Activated T-cell treated with anti-CD3 and anti-CD28 coated beads, Interleukin-2, amount 50 U/mL, for 24 hours (primary cell): ENCODE results near the gene RBM47.
"Not testable (repeated sequence)": the region's sequence is repeated elsewhere in the genome, so short reads cannot be mapped to it uniquely, and the experiment has no call there.

Experiments used
- DNase-seq: peaks from one replicate; pipeline ENCODE4 v3.0.0-alpha.2; 2020
- H3K27ac Mint-ChIP-seq: 2 replicates; pipeline ENCODE4 v1.8.0; 2020; ENCODE audit warnings: mild to moderate bottlenecking, mixed read lengths
- H3K27me3 Mint-ChIP-seq: 2 replicates; pipeline ENCODE4 v1.8.0; 2020; ENCODE audit warnings: mixed read lengths
- H3K36me3 Mint-ChIP-seq: 2 replicates; pipeline ENCODE4 v1.8.0; 2020; ENCODE audit warnings: low read depth, mixed read lengths
- H3K4me1 Mint-ChIP-seq: 2 replicates; pipeline ENCODE4 v1.8.0; 2020; ENCODE audit warnings: low read depth, mixed read lengths
- H3K4me3 Mint-ChIP-seq: 2 replicates; pipeline ENCODE4 v1.8.0; 2020; ENCODE audit warnings: mild to moderate bottlenecking, moderate library complexity, mixed read lengths
- H3K9me3 Mint-ChIP-seq: 2 replicates; pipeline ENCODE4 v1.8.0; 2020; ENCODE audit warnings: mixed read lengths

Gene RBM47

GRCh38 chr4:40571208-40571607 lies 58.5 kb downstream of the RBM47 start:
- Mint-ChIP-seq H3K27me3 (no peaks in the 10 kb centered on the region), H3K4me3 (no peak overlapping the region), H3K4me1 (peaks cover 20% of the 10 kb centered on the region), H3K36me3 (no peaks in the 10 kb centered on the region), H3K9me3 (no peaks in the 10 kb centered on the region), H3K27ac (peak overlapping the region; percentile 56)
- no peak for DNase-seq

- peaks cover 19% of the 10 kb centered on the region for H3K4me1 Mint-ChIP-seq
- no peaks in the 10 kb centered on the region for H3K27me3 Mint-ChIP-seq
- no peaks in the 10 kb centered on the region for H3K9me3 Mint-ChIP-seq
- H3K4me3 Mint-ChIP-seq, result no peak overlapping the region
- DNase-seq, result no peak
- peak overlapping the region; percentile 56 for H3K27ac Mint-ChIP-seq
- no peaks in the 10 kb centered on the region for H3K36me3 Mint-ChIP-seq
Measured at GRCh38 chr4:40570348-40571077, 59.2 kb downstream of the RBM47 start.

- Mint-ChIP-seq H3K36me3 (no peaks in the 10 kb centered on the region), H3K27me3 (no peaks in the 10 kb centered on the region), H3K27ac (no peak overlapping the region), H3K9me3 (no peaks in the 10 kb centered on the region), H3K4me3 (no peak overlapping the region), H3K4me1 (peaks cover 6% of the 10 kb centered on the region)
- no peak for DNase-seq
Measured at GRCh38 chr4:40564815-40565483, 64.7 kb downstream of the RBM47 start.

GRCh38 chr4:40564004-40564403 lies 65.7 kb downstream of the RBM47 start:
- DNase-seq, result no peak
- Mint-ChIP-seq H3K4me3 (no peak overlapping the region), H3K27ac (no peak overlapping the region), H3K27me3 (no peaks in the 10 kb centered on the region), H3K36me3 (no peaks in the 10 kb centered on the region), H3K9me3 (no peaks in the 10 kb centered on the region), H3K4me1 (peaks cover 14% of the 10 kb centered on the region)

GRCh38 chr4:40563401-40563800 lies 66.3 kb downstream of the RBM47 start:
- no peak for DNase-seq
- Mint-ChIP-seq H3K27me3 (no peaks in the 10 kb centered on the region), H3K27ac (no peak overlapping the region), H3K9me3 (no peaks in the 10 kb centered on the region), H3K4me1 (peaks cover 14% of the 10 kb centered on the region), H3K4me3 (no peak overlapping the region), H3K36me3 (no peaks in the 10 kb centered on the region)

- no peaks in the 10 kb centered on the region for H3K36me3 Mint-ChIP-seq
- no peaks in the 10 kb centered on the region for H3K9me3 Mint-ChIP-seq
- no peaks in the 10 kb centered on the region for H3K27me3 Mint-ChIP-seq
- H3K4me1 Mint-ChIP-seq, result peaks cover 14% of the 10 kb centered on the region
- H3K4me3 Mint-ChIP-seq, result no peak overlapping the region
- H3K27ac Mint-ChIP-seq, result no peak overlapping the region
- no peak for DNase-seq
Measured at GRCh38 chr4:40562681-40563080, 67.0 kb downstream of the RBM47 start.

- H3K9me3 Mint-ChIP-seq, result no peaks in the 10 kb centered on the region
- no peaks in the 10 kb centered on the region for H3K36me3 Mint-ChIP-seq
- H3K4me3 Mint-ChIP-seq, result no peak overlapping the region
- H3K27me3 Mint-ChIP-seq, result no peaks in the 10 kb centered on the region
- no peak for DNase-seq
- peaks cover 14% of the 10 kb centered on the region for H3K4me1 Mint-ChIP-seq
- H3K27ac Mint-ChIP-seq, result no peak overlapping the region
Measured at GRCh38 chr4:40562208-40562607, 67.5 kb downstream of the RBM47 start.

GRCh38 chr4:40561543-40562177 lies 68.0 kb downstream of the RBM47 start:
- peaks cover 14% of the 10 kb centered on the region for H3K4me1 Mint-ChIP-seq
- H3K27ac Mint-ChIP-seq, result not testable (repeated sequence)

GRCh38 chr4:40559585-40560465 lies 69.8 kb downstream of the RBM47 start:
- Mint-ChIP-seq H3K9me3 (no peaks in the 10 kb centered on the region), H3K27me3 (no peaks in the 10 kb centered on the region), H3K4me1 (peaks cover 14% of the 10 kb centered on the region), H3K4me3 (no peak overlapping the region), H3K27ac (no peak overlapping the region), H3K36me3 (no peaks in the 10 kb centered on the region)
- no peak for DNase-seq

More at GRCh38 chr4:40561543-40562177, 68.0 kb downstream of the RBM47 start:
- H3K36me3 Mint-ChIP-seq, H3K4me3 Mint-ChIP-seq, DNase-seq, H3K27me3 Mint-ChIP-seq, H3K9me3 Mint-ChIP-seq: not testable (repeated sequence)

GRCh38 chr4:40557736-40558135 lies 71.9 kb downstream of the RBM47 start:
- DNase-seq, result no peak
- no peaks in the 10 kb centered on the region for H3K36me3 Mint-ChIP-seq
- no peaks in the 10 kb centered on the region for H3K9me3 Mint-ChIP-seq
- no peak overlapping the region for H3K27ac Mint-ChIP-seq
- no peak overlapping the region for H3K4me3 Mint-ChIP-seq
- no peaks in the 10 kb centered on the region for H3K27me3 Mint-ChIP-seq
- peaks cover 21% of the 10 kb centered on the region for H3K4me1 Mint-ChIP-seq

- DNase-seq, result no peak
- Mint-ChIP-seq H3K4me1 (peaks cover 43% of the 10 kb centered on the region), H3K27ac (no peak overlapping the region)
Measured at GRCh38 chr4:40555176-40555900, 74.3 kb downstream of the RBM47 start.

GRCh38 chr4:40554641-40555040 lies 75.0 kb downstream of the RBM47 start:
- H3K27ac Mint-ChIP-seq, H3K27me3 Mint-ChIP-seq, DNase-seq, H3K9me3 Mint-ChIP-seq, H3K4me3 Mint-ChIP-seq, H3K36me3 Mint-ChIP-seq: not testable (repeated sequence)
- H3K4me1 Mint-ChIP-seq, result peaks cover 41% of the 10 kb centered on the region

More at GRCh38 chr4:40555176-40555900, 74.3 kb downstream of the RBM47 start:
- no peaks in the 10 kb centered on the region for H3K27me3 Mint-ChIP-seq
- no peaks in the 10 kb centered on the region for H3K36me3 Mint-ChIP-seq
- H3K4me3 Mint-ChIP-seq, result no peak overlapping the region
- H3K9me3 Mint-ChIP-seq, result no peaks in the 10 kb centered on the region

- H3K9me3 Mint-ChIP-seq, result no peaks in the 10 kb centered on the region
- no peak overlapping the region for H3K27ac Mint-ChIP-seq
- no peak overlapping the region for H3K4me3 Mint-ChIP-seq
- DNase-seq, result no peak
- peaks cover 37% of the 10 kb centered on the region for H3K4me1 Mint-ChIP-seq
- no peaks in the 10 kb centered on the region for H3K27me3 Mint-ChIP-seq
- no peaks in the 10 kb centered on the region for H3K36me3 Mint-ChIP-seq
Measured at GRCh38 chr4:40553995-40554394, 75.7 kb downstream of the RBM47 start.

GRCh38 chr4:40552536-40552935 lies 77.1 kb downstream of the RBM47 start:
- H3K9me3 Mint-ChIP-seq, result no peaks in the 10 kb centered on the region
- H3K27me3 Mint-ChIP-seq, result no peaks in the 10 kb centered on the region
- no peak for DNase-seq
- H3K27ac Mint-ChIP-seq, result peak overlapping the region; percentile 12
- no peak overlapping the region for H3K4me3 Mint-ChIP-seq
- H3K4me1 Mint-ChIP-seq, result peaks cover 37% of the 10 kb centered on the region
- no peaks in the 10 kb centered on the region for H3K36me3 Mint-ChIP-seq
